Brain pericyte (primary cell): ENCODE data around the gene GTF3C6.
"Not testable (repeated sequence)": the region's sequence is repeated elsewhere in the genome, so short reads cannot be mapped to it uniquely, and the experiment has no call there.

Source experiments
- DNase-seq: peaks from one replicate; pipeline ENCODE4 v3.0.0-alpha.2; 2012; ENCODE audit warnings: low read depth, low spot score

GTF3C6 gene

GRCh38 chr6:110979565-110980101 lies 21.1 kb downstream of the GTF3C6 start:
- no peak for DNase-seq

GRCh38 chr6:110980227-110980626 lies 21.7 kb downstream of the GTF3C6 start:
- no peak for DNase-seq

- no peak for DNase-seq
These were observed 22.1 kb downstream of the GTF3C6 start for GRCh38 chr6:110980648-110981047.

GRCh38 chr6:110981202-110981600 lies 22.7 kb downstream of the GTF3C6 start:
- DNase-seq, result no peak

- DNase-seq, result no peak
These were observed 32.5 kb downstream of the GTF3C6 start for GRCh38 chr6:110990840-110991576.

- no peak for DNase-seq
These were observed 38.2 kb downstream of the GTF3C6 start for GRCh38 chr6:110996691-110997090.

GRCh38 chr6:110999634-111000270 lies 41.2 kb downstream of the GTF3C6 start:
- no peak for DNase-seq

- DNase-seq, result no peak
These were observed 43.8 kb downstream of the GTF3C6 start for GRCh38 chr6:111002350-111002749.

- no peak for DNase-seq
These were observed 53.0 kb downstream of the GTF3C6 start for GRCh38 chr6:111011360-111012142.

- DNase-seq, result no peak
These were observed 53.6 kb downstream of the GTF3C6 start for GRCh38 chr6:111012143-111012452.

GRCh38 chr6:111012520-111012919 lies 54.0 kb downstream of the GTF3C6 start:
- DNase-seq, result not testable (repeated sequence)

- DNase-seq, result no peak
These were observed 54.8 kb downstream of the GTF3C6 start for GRCh38 chr6:111013144-111013915.

- no peak for DNase-seq
These were observed 57.1 kb downstream of the GTF3C6 start for GRCh38 chr6:111015389-111016124.

- DNase-seq, result not testable (repeated sequence)
These were observed 58.7 kb downstream of the GTF3C6 start for GRCh38 chr6:111017241-111017640.
